ENCODE measurements around the gene KMO.

Gene KMO

DNA sequence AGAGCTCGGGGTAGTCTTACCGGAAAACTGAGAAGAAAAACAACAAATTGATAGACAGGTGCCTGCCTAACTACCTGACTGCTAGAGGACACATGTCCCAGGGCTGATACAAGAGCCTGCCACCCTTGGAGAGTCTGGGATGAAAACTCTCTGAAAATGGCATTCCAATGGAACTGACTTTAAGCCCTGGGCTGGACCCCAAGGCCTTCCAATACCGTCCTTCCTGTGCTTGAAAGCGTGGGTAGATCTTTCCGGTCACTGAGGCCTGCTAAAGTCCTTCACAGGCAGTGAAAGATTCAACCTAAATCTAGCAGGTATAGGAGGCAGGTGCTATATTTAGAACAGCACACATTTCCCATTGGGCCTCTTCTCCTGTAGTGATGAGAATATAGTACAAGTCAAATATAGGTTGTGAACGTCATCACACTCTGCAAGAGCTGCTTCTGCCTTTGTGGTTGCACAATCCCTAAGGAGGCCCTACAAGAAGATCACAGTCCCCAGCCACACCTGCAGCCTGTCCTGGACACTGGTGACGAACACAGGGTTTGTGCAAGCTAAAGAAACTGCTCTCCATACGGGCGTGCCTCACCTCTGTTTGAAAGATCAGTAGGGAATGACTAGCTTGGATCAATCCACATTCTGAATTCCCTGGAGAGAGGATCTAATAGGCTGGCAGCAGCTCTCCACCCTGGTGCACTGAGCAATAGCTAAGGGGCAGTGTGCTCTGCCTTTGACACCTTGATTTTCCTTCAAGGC, 108.9 kb downstream of the KMO start:
- no peak for DNase-seq (ENCODE audit: low read depth)
- TF ChIP-seq, protein P1, sequence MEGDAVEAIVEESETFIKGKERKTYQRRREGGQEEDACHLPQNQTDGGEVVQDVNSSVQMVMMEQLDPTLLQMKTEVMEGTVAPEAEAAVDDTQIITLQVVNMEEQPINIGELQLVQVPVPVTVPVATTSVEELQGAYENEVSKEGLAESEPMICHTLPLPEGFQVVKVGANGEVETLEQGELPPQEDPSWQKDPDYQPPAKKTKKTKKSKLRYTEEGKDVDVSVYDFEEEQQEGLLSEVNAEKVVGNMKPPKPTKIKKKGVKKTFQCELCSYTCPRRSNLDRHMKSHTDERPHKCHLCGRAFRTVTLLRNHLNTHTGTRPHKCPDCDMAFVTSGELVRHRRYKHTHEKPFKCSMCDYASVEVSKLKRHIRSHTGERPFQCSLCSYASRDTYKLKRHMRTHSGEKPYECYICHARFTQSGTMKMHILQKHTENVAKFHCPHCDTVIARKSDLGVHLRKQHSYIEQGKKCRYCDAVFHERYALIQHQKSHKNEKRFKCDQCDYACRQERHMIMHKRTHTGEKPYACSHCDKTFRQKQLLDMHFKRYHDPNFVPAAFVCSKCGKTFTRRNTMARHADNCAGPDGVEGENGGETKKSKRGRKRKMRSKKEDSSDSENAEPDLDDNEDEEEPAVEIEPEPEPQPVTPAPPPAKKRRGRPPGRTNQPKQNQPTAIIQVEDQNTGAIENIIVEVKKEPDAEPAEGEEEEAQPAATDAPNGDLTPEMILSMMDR (conservative IDR thresholded peaks at IDR 0.05; ENCODE audit: control insufficient read depth, insufficient read depth, low read depth, low read length), result no peak
- H3K4me3 ChIP-seq (ENCODE audit: control insufficient read depth, low read depth, low read length), result no peak overlapping the region

DNA sequence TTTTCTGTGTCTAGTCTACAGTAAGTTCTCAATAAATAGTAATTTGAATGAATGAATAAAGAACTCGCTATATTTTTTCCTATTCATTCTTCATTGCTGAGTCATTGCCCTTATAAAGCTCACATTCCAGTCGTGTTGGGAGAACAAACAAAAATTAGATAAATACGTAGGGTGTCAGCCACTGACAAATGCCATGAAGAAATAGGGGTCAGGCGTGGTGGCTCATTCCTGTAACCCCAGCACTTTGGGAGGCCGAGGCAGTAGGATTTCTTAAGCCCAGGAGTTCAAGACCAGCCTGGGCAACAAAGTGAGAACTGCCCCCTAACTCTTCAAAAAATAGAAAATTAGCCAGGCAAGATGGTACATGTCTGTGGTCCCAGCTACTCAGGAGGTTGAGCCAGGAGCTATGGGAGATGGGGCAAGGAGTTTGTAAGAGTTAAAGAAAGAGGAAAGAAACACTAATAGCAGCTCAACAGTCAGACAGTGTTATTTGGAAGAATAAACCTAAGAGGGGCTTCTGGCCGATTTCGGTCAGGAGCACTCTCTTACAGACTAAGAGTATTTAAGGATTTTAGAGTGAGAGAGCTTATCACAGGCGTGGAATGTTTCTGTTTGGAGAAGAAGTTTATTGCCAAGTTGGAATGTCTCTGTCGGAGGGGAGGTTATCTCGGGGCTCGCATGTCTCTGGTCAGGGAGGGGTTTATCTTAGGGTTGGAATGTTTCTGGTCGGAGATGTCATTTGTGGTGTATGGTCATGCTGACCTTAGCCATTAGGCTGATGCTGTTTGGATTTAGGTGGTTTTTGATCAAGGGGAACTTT, 109.8 kb downstream of the KMO start:
- H3K4me3 ChIP-seq (ENCODE audit: control insufficient read depth, low read depth, low read length), result no peak overlapping the region
- TF ChIP-seq, protein P1 (conservative IDR thresholded peaks at IDR 0.05; ENCODE audit: control insufficient read depth, insufficient read depth, low read depth, low read length), result no peak
- peak; percentile 63 for DNase-seq (ENCODE audit: low read depth)

GRCh38 chr1:241642593-241642944, 110.4 kb downstream of the KMO start:
- no peak for DNase-seq (ENCODE audit: low read depth)
- no peak overlapping the region for H3K4me3 ChIP-seq (ENCODE audit: control insufficient read depth, low read depth, low read length)
- TF ChIP-seq, protein P1 (conservative IDR thresholded peaks at IDR 0.05; ENCODE audit: control insufficient read depth, insufficient read depth, low read depth, low read length), result no peak

- TF ChIP-seq, protein P1 (conservative IDR thresholded peaks at IDR 0.05; ENCODE audit: control insufficient read depth, insufficient read depth, low read depth, low read length), result no peak
- H3K4me3 ChIP-seq (ENCODE audit: control insufficient read depth, low read depth, low read length), result no peak overlapping the region
- no peak for DNase-seq (ENCODE audit: low read depth)
Measured at GRCh38 chr1:241644259-241644658, 112.1 kb downstream of the KMO start.

DNA sequence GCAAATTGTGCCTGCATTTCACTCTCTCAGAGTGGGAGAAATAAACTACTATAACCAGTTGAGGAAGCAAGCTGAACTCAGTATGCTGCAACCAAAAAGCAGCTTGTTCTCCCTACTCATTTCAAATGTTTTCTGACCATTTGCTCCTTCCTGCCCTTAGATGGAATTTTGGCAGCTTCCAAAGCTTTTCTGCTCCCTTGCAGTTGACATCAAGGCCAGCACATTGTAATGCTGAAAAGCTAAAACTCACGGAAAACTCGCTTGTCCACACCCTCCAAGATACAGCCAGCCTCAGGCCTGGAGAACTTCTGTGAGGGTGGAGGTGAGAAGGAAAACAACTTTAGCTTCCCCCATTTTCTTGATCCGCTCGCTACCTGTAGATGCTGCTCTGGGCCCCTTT, 113.0 kb downstream of the KMO start:
- DNase-seq (ENCODE audit: low read depth), result no peak
- no peak overlapping the region for H3K4me3 ChIP-seq (ENCODE audit: control insufficient read depth, low read depth, low read length)
- TF ChIP-seq, protein P1 (conservative IDR thresholded peaks at IDR 0.05; ENCODE audit: control insufficient read depth, insufficient read depth, low read depth, low read length), result no peak

Measured in fibroblast of mammary gland (primary cell).